Measurements from ENCODE around the gene BRINP1.

Gene BRINP1

DNA sequence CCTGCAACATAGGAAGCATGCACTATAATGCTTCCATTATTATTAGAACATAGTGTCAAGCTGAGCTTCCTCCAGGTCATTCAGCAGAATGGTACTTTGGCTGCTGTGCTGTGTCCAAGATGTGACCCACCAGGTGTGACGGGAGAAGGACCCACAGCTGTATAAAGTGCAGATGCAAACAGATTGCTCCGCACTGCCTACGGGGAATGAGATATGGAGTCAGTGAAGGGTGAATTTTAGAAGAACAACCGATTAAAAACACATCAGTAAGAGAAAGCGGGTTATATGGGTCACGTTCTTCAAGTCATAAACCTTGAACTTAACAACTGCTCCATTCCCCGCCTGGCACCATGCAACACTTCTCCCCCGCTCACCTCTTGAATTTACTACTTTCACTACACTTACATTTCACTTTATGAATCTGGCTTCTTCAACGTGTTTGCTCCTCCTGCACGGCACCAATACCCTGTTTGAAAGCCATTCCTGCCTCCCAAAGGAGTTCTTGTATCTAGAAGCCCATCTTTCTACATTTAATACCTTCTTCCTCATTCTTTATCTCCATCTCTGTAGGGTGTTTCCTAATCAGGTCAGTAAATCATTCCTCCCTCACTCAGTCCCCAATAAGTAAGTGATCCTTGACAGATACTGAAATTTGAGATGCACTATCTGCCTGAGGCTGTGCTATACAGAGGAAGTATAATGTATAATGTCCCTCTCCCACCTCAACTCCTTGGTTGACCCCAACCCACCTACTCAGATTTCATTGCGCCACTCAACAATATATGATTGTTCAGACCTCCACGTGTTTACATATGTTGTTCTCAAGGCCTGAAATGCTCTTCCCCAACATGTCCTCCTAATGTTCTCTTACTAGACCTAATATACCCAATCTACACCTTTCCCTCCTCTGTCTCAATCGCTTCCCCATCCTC is 25.9 kb downstream of the BRINP1 start:
- no peak for DNase-seq

DNA sequence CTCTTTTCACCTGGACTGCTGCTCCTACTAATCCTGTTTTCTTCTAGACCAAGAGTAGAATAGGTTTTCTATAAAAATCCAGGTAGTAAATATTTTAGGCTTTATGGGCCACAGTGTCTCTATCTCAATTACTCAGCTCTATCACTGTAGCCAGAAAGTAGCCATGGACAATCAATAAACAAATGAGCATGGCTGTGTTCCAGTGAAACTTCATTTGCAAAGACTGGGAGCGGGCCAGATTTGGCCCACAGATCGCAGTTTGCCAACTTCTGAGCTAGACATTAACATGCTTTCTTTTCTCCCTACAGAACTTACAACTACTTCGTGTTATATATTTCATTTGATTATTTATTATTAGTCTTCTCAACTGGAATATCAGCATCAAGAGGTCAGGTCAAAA is 30.2 kb downstream of the BRINP1 start:
- no peak for DNase-seq

GRCh38 chr9:119337573-119337972 is 31.7 kb downstream of the BRINP1 start:
- DNase-seq: no peak

DNA sequence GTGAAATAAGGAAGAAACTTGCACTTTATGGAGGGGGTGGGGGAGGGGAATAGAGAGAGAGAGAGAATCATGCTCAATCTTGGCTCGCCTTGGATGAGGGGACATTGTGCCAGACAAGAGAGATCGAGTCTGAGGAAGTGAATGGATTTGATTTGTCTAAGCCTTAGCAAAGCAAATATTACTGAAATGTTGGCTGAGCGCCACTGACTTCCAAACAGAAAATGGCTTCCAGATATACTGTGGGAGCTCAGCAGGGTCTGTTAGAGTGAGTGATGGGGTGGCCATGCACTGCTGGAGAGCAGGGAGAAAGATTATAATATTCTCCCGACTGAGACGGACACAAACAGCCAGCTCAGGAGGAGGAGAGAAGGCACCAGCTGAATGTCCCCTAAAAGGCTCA is 34.5 kb downstream of the BRINP1 start:
- DNase-seq: no peak

DNA sequence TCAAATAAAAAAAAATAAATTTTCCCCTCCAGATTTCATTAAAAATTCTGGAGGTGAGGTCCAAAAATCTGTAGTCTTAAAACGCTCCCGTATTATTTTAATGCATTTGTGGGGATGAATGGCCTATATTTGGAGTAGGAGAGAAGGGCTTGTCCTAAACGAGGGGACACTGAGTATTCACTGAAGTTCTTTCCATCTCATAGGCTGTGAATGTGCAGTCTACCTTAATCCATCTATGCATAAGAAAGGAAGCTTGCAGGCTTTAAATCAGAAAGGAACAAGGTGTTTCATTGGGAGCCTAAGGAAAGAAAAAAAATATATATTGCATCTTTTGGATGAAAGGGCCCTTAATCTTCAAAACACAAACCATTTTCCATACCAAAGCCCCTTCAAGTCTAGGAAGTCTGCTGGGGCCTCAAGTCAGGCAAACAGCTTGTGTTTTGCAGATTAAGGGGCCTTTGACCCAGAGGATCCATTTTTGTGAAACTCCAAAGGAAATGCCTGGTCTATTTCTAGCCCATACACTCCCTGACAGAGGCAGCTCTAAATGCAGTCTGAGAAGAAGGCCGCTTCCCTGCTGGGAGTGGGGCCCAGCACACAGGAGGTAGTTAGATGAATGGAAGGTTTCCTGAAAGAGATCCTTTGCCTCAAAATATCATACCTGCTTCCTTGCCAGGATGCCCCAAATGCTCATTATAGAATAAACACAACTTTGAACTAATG is 35.6 kb downstream of the BRINP1 start:
- no peak for DNase-seq

DNA sequence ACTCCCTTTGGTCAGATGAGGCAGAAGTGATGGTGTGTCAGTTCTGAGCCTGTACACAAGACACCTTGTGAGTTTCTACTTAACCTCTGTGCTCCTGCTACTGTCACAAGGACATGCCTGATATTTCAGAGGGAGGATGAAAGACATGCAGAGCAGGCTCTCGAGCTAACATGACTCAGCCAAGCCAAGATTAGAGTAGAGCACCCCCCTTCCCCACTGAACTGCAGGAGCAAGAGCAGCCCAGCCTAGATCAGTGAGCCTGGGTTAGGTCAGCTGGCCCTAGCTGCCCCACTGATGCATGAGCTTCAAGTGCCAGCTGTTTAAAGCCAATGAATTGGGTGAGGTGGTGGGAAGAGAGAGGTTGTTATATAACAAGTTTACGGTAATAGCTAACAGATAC is 36.7 kb downstream of the BRINP1 start:
- no peak for DNase-seq

DNA sequence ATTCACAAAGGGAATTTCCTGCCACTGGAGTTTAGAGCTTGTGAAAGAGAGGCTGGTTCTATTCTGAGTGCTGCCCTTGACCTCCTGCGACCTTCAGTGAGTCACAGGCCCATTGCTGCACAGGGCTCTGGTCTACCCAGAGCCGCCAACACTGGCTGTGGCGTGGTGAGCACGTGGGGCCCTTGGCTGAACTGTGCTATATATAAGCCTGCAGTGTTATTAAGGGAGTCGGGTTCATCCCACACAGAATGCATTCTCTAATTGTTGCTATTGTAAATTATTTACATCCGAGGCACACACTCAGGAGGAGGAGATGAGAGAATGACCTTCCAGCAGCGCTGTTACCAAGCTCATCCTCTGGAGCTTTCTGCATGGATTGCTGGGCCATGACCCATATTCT is 47.1 kb downstream of the BRINP1 start:
- DNase-seq: no peak

DNA sequence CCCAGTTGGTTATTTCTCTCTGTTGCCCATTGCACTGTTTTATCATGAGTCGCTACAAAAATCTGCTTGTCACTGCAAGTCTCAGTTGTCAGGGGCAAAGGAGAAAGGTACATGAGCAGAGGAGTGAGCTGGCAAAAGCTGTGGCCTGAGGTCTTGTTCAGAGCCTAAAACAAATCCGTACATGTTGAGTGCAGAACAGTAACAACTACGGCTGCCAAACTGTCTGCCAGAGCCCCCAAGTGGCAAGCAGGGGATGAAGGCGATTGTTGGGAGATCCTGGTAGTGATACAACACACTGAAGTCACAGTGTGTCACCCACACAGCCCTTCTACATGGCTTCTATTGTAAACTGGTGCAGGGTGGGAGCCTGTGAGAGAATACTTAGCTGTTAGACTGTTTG is 50.9 kb downstream of the BRINP1 start:
- no peak for DNase-seq

DNA sequence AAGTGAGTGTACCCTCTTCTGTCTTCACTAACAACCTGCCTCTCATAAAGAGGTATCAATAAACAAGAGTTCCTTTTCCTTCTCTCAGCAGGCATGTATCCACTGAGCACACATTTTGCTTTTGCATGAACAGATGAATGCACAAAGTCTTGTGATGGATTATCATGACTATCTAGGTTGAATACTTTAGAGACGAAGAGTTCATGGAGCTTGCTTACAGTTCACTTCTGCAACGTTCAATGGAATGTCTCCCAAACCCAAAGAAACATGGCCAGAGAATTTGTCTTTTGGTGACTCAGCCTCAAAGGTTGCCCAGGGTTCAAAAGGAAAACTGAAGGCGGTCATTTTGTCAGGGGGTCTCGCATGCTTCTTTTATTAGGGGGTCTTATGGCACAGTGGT is 55.4 kb downstream of the BRINP1 start:
- no peak for DNase-seq

GRCh38 chr9:119310741-119311140 is 58.5 kb downstream of the BRINP1 start:
- DNase-seq: no peak

GRCh38 chr9:119307471-119307870 is 61.8 kb downstream of the BRINP1 start:
- no peak for DNase-seq

DNA sequence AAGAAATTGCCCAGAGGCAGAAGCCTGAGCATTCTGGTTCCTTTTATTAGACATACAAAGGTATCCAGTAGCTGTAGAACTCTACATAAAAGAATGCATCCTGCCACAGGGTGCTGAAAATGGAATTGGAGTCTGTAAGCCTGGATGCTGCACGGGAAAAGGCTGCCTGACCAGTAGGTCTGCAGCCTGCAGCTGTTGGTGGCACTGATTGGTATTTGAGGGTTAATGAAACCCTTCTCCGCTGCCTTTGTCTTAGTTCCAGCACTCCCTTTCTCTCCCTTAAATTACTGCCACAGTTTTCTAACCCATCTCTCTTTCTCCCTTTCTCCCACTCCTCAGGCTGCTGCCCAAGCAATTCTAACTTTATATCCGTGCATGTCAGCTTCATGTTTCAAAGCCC is 64.7 kb downstream of the BRINP1 start:
- no peak for DNase-seq

- no peak for DNase-seq
Observed at GRCh38 chr9:119302988-119303698, 66.1 kb downstream of the BRINP1 start.

DNA sequence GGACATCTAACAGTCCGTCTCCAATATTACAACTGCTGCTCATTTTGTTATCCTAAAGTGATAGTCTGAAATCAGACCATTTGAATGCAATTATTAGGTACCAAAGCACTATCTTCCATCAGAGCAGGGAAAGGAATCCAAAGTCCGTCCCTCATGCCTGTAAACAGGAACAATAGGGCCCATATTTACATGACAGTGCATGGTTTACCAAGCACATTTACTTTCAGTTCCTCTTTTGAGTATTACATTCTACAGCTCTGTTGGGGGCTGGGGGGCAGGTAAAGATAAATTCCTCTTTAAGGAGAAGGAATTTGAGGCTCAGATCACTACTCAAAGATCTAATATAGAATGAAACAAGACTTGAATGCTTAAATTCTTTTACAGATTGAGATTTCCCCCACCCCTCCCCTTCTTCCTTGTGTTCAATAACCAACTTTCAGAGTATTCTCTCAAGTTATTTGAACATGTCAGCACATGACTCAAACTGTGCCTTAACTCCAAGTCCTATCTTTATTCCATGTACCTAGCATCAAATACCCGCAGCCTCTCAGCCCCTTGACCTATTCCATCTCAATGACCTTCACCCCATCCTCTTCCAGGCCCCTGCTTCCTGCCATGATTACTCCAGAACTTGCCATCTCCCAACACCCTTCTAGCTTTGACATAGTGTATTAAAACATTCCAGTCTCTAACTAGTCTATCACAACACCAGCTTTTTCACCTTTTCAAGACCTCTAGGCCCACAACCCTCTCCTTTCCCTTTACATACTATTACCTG is 71.0 kb downstream of the BRINP1 start:
- DNase-seq: no peak

- no peak for DNase-seq
Observed at GRCh38 chr9:119291554-119291953, 77.7 kb downstream of the BRINP1 start.

GRCh38 chr9:119289740-119290433 is 79.3 kb downstream of the BRINP1 start:
- DNase-seq: no peak

DNA sequence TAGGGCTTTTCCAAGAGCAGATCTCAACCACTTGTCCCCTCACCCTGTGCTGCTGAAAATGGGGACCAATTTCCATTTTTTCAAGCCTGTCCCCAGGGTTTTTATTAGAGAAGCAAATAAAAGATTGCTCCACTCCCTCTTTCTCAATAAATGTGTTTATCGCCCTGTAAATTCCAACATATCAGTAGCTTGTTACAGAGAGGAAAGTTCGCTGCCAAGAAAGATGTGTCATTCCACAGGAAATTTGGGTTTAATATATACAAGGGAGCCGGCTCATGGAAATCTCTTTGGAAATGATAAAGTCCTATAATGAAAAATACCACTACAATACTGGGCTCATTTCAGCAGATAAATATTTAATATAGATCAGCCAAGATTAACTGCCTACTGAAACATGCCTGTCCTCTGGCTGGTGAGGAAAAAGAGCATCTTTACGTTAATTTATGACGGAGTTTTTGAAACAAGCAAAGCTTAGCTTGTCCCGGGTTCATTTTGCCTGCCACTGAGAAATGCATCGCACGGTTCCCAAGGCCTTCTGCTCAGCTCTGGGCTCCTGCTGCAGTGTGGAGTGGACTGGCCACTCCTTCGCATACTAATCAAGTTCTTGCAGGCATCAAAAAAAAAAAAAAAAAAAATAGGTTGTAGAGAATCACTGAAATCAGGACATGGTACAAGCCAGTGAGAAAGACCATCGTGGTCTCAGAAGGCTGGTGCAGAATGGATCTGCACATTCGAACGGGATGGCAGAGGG is 84.5 kb downstream of the BRINP1 start:
- no peak for DNase-seq

DNA sequence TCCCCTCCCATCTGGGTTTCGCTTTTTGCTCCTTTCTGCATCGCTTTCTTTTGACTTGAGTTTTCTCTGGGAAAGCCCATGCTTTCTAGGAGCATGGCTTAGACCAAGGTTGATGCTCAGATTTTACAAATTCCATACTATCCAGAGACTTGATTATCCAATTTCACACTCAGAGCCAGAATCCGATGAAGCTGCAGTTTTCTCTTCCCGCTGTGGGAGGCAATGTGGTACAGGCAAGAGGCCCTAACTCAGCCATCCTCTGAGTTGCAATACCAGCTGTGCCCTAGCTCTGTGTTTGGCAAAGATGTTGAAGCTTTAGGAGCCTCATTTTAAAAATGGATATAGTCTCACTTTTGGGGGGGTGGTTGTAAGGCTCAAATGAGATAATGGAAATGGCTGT is 85.1 kb downstream of the BRINP1 start:
- no peak for DNase-seq

- no peak for DNase-seq
Observed at GRCh38 chr9:119283078-119283794, 86.0 kb downstream of the BRINP1 start.

GRCh38 chr9:119282476-119283077 is 86.7 kb downstream of the BRINP1 start:
- DNase-seq: no peak

All from DMS153 (cell line).